ENCODE measurements around the gene SLC28A1. TPM values are rescaled to one million over a fixed set of nuclear protein-coding genes. Genes with fewer than 3 reads are reported as not detected.

The SLC28A1 gene
- total and polyA plus RNA-seq, 2 donors (not counting 1 experiment from before 2014, with no cell fraction given) = not detected

- ATAC-seq (ENCODE audit: low read depth) (peak; percentile 6), DNase-seq (no peak)
- no peaks in the 10 kb centered on the region for H3K27me3 ChIP-seq (replicated peaks in 1 of 4; ENCODE audit: control extremely low read depth in 1 of 4, control insufficient read depth in 3 of 4, insufficient read depth in 4 of 4, low read length in 3 of 4)
- H3K79me2 ChIP-seq (ENCODE audit: control insufficient read depth, insufficient read depth, low read length) = peaks cover 36% of the 10 kb centered on the region
- peaks cover 44% of the 10 kb centered on the region for H3K4me1 Mint-ChIP-seq
- no peak for TF ChIP-seq EZH2 (IDR thresholded peaks at IDR 0.05; ENCODE audit: borderline replicate concordance, insufficient read depth, low read depth, low read length, poor library complexity, severe bottlenecking)
- TF ChIP-seq CTCF (IDR thresholded peaks at IDR 0.05) = no peak
- H3K27me3 Mint-ChIP-seq = no peaks in the 10 kb centered on the region
- peak within 1 kb of the TSS; percentile 97 for H3K27ac ChIP-seq (ENCODE audit: low read length in 2 of 2)
- CTCF ChIA-PET = interaction anchor here (0.6 to 3.4 kb wide), 5 partner anchors 23 to 411 kb away, joined by 3 to 15 read pairs (median 9); no protein-coding TSS in a partner anchor
- intact Hi-C loops (cut with micrococcal nuclease) = loop anchor here (2.0 to 10.0 kb wide), 7 partner anchors 29 to 725 kb away; partner anchors contain the start of genes SEC11A and ZNF592
- peak within 1 kb of the TSS; percentile 86 for H3K4me2 ChIP-seq (replicated peaks; ENCODE audit: low read depth, low read length, poor library complexity, severe bottlenecking)
- H3K27ac Mint-ChIP-seq = peak within 1 kb of the TSS; percentile 97
- H4K20me1 ChIP-seq (ENCODE audit: control insufficient read depth, insufficient read depth, low read length, poor library complexity, severe bottlenecking) = no peaks in the 10 kb centered on the region
- no peaks in the 10 kb centered on the region for H3K9me3 Mint-ChIP-seq (ENCODE audit: insufficient read depth)
- peaks cover 21 to 22% of the 10 kb centered on the region in 2 donors for H3K4me1 ChIP-seq (ENCODE audit: control insufficient read depth in 2 of 2, insufficient read depth in 2 of 2, low read length in 2 of 2)
- peak within 1 kb of the TSS; percentile 87 for H2AFZ ChIP-seq (ENCODE audit: insufficient read depth, low read depth, low read length, poor library complexity, severe bottlenecking)
- H3K9ac ChIP-seq (ENCODE audit: low read length) = peak within 1 kb of the TSS; percentile 74
- H3K4me3 Mint-ChIP-seq = peak within 1 kb of the TSS; percentile 96
- peak within 1 kb of the TSS; percentile 66 to 97 (median 79) for H3K4me3 ChIP-seq (ENCODE audit: control extremely low read depth in 1 of 5, extremely low read depth in 1 of 5, insufficient read depth in 1 of 5, low read depth in 2 of 5, low read length in 4 of 5)
- H3K36me3 ChIP-seq (replicated peaks in 1 of 2; ENCODE audit: control extremely low read depth in 1 of 2, control insufficient read depth in 1 of 2, extremely low read depth in 1 of 2, insufficient read depth in 2 of 2, low read length in 1 of 2) = no peaks in the 10 kb centered on the region
- WGBS (ENCODE audit: insufficient coverage) = under 1% methylated on average over 95 of the region's 95 CpGs
- POLR2A ChIA-PET = interaction anchor here (0.5 to 1.3 kb wide), 4 partner anchors 33 to 411 kb away, joined by 3 to 5 read pairs (median 4); no protein-coding TSS in a partner anchor
- H3K9me3 ChIP-seq (ENCODE audit: control extremely low read depth in 1 of 3, control insufficient read depth in 2 of 3, insufficient read depth in 1 of 3, low read length in 2 of 3) = no peaks in the 10 kb centered on the region
Observed at GRCh38 chr15:84981711-84982300, 97.3 kb downstream of the SLC28A1 start, which contains the start of gene PDE8A. Gene PDE8A, plus strand, starts transcription at chr15:84981856. Its CDS starts 307 bp downstream, at chr15:84982163.

Measured in B cell (primary cell).